ENCODE data around the gene GALNT11. TPM values are rescaled to one million over a fixed set of nuclear protein-coding genes. Genes with fewer than 3 reads are reported as not detected.

GALNT11 gene
- total RNA-seq, 1 donor from 2014 or later = 65.5 TPM

- no peaks in the 10 kb centered on the region for H3F3A ChIP-seq (ENCODE audit: low read depth)
- H3K27me3 ChIP-seq = no peaks in the 10 kb centered on the region
- no peak overlapping the region for H3K4me3 ChIP-seq
- H3K9me3 ChIP-seq (ENCODE audit: low read depth) = peaks cover 14% of the 10 kb centered on the region
- no peaks in the 10 kb centered on the region for H4K20me1 ChIP-seq (ENCODE audit: low read depth)
- no peak overlapping the region for H3K27ac ChIP-seq
- H3K9ac ChIP-seq = no peak overlapping the region
- Mint-ChIP-seq H3K27me3 (ENCODE audit: insufficient read depth, low read depth) (no peaks in the 10 kb centered on the region), H3K4me3 (no peak overlapping the region), H3K4me1 (peaks cover 6% of the 10 kb centered on the region), H3K36me3 (peaks cover 6% of the 10 kb centered on the region), H3K9me3 (peaks cover 38% of the 10 kb centered on the region), H3K27ac (no peak overlapping the region)
- H3K4me1 ChIP-seq = peaks cover 8% of the 10 kb centered on the region
- no peak overlapping the region for H2AFZ ChIP-seq (replicated peaks)
- TF ChIP-seq EZH2phosphoT487 (IDR thresholded peaks at IDR 0.05) (no peak), CTCF (IDR thresholded peaks at IDR 0.05) (no peak)
- peaks cover 8% of the 10 kb centered on the region for H3K36me3 ChIP-seq
- peaks cover 78% of the 10 kb centered on the region for H3K79me2 ChIP-seq (ENCODE audit: low read depth)
- H3K4me2 ChIP-seq = no peak overlapping the region
- no peak for DNase-seq (ENCODE audit: low spot score)
Observed at GRCh38 chr7:152048051-152048450, 22.6 kb downstream of the GALNT11 start.

DNA sequence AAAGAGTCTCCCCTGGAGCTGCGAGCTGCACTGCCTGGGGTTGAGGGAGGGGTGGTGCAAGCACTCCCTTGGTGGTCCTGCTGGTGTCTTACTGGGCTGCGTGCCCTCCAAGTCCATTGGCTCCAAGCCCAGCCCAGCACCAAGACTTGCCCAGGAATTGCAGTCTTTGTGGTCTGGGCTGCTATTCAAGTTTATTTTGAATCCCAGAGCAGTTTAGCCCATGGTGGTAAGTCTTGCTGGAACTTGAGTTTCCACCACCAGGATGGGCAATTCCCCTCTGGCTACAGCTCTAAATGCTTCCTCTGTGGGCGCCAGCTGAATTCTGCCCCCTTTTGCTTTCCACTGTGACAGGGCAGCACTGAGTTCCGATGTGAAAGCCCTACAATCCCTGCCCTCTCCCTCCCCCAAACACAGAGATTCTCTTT, 25.1 kb downstream of the GALNT11 start:
- H3K4me1 Mint-ChIP-seq = peaks cover 12% of the 10 kb centered on the region
- DNase-seq (ENCODE audit: low spot score) = no peak

GRCh38 chr7:152051968-152052367, 26.5 kb downstream of the GALNT11 start:
- TF ChIP-seq EZH2phosphoT487 (IDR thresholded peaks at IDR 0.05) (no peak), EZH2 (IDR thresholded peaks at IDR 0.05) (no peak), CTCF (IDR thresholded peaks at IDR 0.05) (no peak)
- H3K79me2 ChIP-seq (ENCODE audit: low read depth) = peaks cover 67% of the 10 kb centered on the region
- H3K27me3 Mint-ChIP-seq (ENCODE audit: insufficient read depth, low read depth) = no peaks in the 10 kb centered on the region
- H3K36me3 Mint-ChIP-seq = peaks cover 2% of the 10 kb centered on the region
- no peak overlapping the region for H3K27ac ChIP-seq
- no peaks in the 10 kb centered on the region for H3K27me3 ChIP-seq
- peaks cover 4% of the 10 kb centered on the region for H4K20me1 ChIP-seq (ENCODE audit: low read depth)
- peaks cover 3% of the 10 kb centered on the region for H3F3A ChIP-seq (ENCODE audit: low read depth)
- H3K4me3 Mint-ChIP-seq = no peak overlapping the region
- H3K4me1 Mint-ChIP-seq = peaks cover 12% of the 10 kb centered on the region
- H3K36me3 ChIP-seq = no peaks in the 10 kb centered on the region
- no peaks in the 10 kb centered on the region for H3K9me3 ChIP-seq (ENCODE audit: low read depth)
- no peak overlapping the region for H3K9ac ChIP-seq
- no peak overlapping the region for H3K4me2 ChIP-seq
- H3K4me1 ChIP-seq = peaks cover 18% of the 10 kb centered on the region
- no peak for DNase-seq (ENCODE audit: low spot score)
- no peak overlapping the region for H2AFZ ChIP-seq (replicated peaks)
- H3K4me3 ChIP-seq = no peak overlapping the region
- peaks cover 12% of the 10 kb centered on the region for H3K9me3 Mint-ChIP-seq
- H3K27ac Mint-ChIP-seq = no peak overlapping the region

More for the DNA sequence above, 25.1 kb downstream of the GALNT11 start:
- Mint-ChIP-seq H3K27me3 (ENCODE audit: insufficient read depth, low read depth) (no peaks in the 10 kb centered on the region), H3K4me3 (no peak overlapping the region), H3K36me3 (peaks cover 4% of the 10 kb centered on the region), H3K27ac (no peak overlapping the region), H3K9me3 (peaks cover 24% of the 10 kb centered on the region)
- H2AFZ ChIP-seq (replicated peaks) = no peak overlapping the region
- peaks cover 14% of the 10 kb centered on the region for H3K4me1 ChIP-seq
- H3K9ac ChIP-seq = no peak overlapping the region
- TF ChIP-seq CTCF (IDR thresholded peaks at IDR 0.05) (no peak), EZH2 (IDR thresholded peaks at IDR 0.05) (no peak), EZH2phosphoT487 (IDR thresholded peaks at IDR 0.05) (no peak)
- H3K36me3 ChIP-seq = peaks cover 5% of the 10 kb centered on the region
- H3K27ac ChIP-seq = no peak overlapping the region
- H3K79me2 ChIP-seq (ENCODE audit: low read depth) = peaks cover 71% of the 10 kb centered on the region
- H3K27me3 ChIP-seq = no peaks in the 10 kb centered on the region
- peaks cover 8% of the 10 kb centered on the region for H3K9me3 ChIP-seq (ENCODE audit: low read depth)
- peaks cover 4% of the 10 kb centered on the region for H4K20me1 ChIP-seq (ENCODE audit: low read depth)
- H3F3A ChIP-seq (ENCODE audit: low read depth) = no peaks in the 10 kb centered on the region
- no peak overlapping the region for H3K4me3 ChIP-seq
- no peak overlapping the region for H3K4me2 ChIP-seq
